ENCODE results near the gene GOT1. TPM values are rescaled to one million over a fixed set of nuclear protein-coding genes. Genes with fewer than 3 reads are reported as not detected.

The GOT1 gene
- total RNA-seq, 1 experiment from 2014 or later: 56.8 TPM

GRCh38 chr10:99427566-99428190 lies 2.7 kb downstream of the GOT1 start (continued):
- no peak for TF ChIP-seq ARID4B (CRISPR knock-in tag; IDR thresholded peaks at IDR 0.05; ENCODE audit: borderline replicate concordance)
- no peak for TF ChIP-seq HMGA2 (CRISPR knock-in tag; IDR thresholded peaks at IDR 0.05)
- no peak for TF ChIP-seq ELF4 (CRISPR knock-in tag; IDR thresholded peaks at IDR 0.05; ENCODE audit: low read depth)
- TF ChIP-seq ZNF423 (CRISPR knock-in tag; IDR thresholded peaks at IDR 0.05): no peak
- no peak for TF ChIP-seq MLX (CRISPR knock-in tag; IDR thresholded peaks at IDR 0.05)
- no peak for TF ChIP-seq ZNF232 (CRISPR knock-in tag; IDR thresholded peaks at IDR 0.05)
- TF ChIP-seq NFYB (CRISPR knock-in tag; conservative IDR thresholded peaks at IDR 0.05; ENCODE audit: low read depth): no peak
- TF ChIP-seq MYBL2 (CRISPR knock-in tag; IDR thresholded peaks at IDR 0.05): no peak
- no peak for TF ChIP-seq ATF2 (CRISPR knock-in tag; IDR thresholded peaks at IDR 0.05; ENCODE audit: borderline replicate concordance, low read depth)
- no peak for TF ChIP-seq TCF7 (CRISPR knock-in tag; IDR thresholded peaks at IDR 0.05; ENCODE audit: low read depth)

- ChIA-PET CTCF (no interaction called here), POLR2A (no interaction called here)
- ATAC-seq (no peak), DNase-seq (ENCODE audit: low spot score) (no peak)
- H3K27ac Mint-ChIP-seq: no peak overlapping the region
- peaks cover 4% of the 10 kb centered on the region; the same call in 1 of the 2 replicates for H3K36me3 Mint-ChIP-seq
- no peaks in the 10 kb centered on the region for H3K9me3 Mint-ChIP-seq
- no peak overlapping the region for H3K4me3 Mint-ChIP-seq
- no peaks in the 10 kb centered on the region for H3K27me3 Mint-ChIP-seq (ENCODE audit: low read depth)
- peaks cover 13% of the 10 kb centered on the region for H3K4me1 Mint-ChIP-seq
- TF ChIP-seq OVOL2 (CRISPR knock-in tag; IDR thresholded peaks at IDR 0.05; ENCODE audit: borderline replicate concordance) (no peak), ATF1 (CRISPR knock-in tag; IDR thresholded peaks at IDR 0.05) (no peak), PREB (CRISPR knock-in tag; IDR thresholded peaks at IDR 0.05; ENCODE audit: borderline replicate concordance) (no peak), ZNF423 (CRISPR knock-in tag; IDR thresholded peaks at IDR 0.05) (no peak), PRRX2 (CRISPR knock-in tag; IDR thresholded peaks at IDR 0.05) (no peak), E2F5 (CRISPR knock-in tag; IDR thresholded peaks at IDR 0.05) (no peak), SP1 (CRISPR knock-in tag; conservative IDR thresholded peaks at IDR 0.05) (no peak), EMX1 (CRISPR knock-in tag; IDR thresholded peaks at IDR 0.05) (no peak), ZNF317 (CRISPR knock-in tag; IDR thresholded peaks at IDR 0.05; ENCODE audit: borderline replicate concordance, low read depth) (no peak), NFYB (CRISPR knock-in tag; conservative IDR thresholded peaks at IDR 0.05; ENCODE audit: low read depth) (no peak), GRHL2 (CRISPR knock-in tag; IDR thresholded peaks at IDR 0.05; ENCODE audit: insufficient replicate concordance, severe bottlenecking) (no peak), CBFB (CRISPR knock-in tag; IDR thresholded peaks at IDR 0.05; ENCODE audit: low read depth) (no peak), ZSCAN18 (CRISPR knock-in tag; IDR thresholded peaks at IDR 0.05) (no peak), NR1H2 (CRISPR knock-in tag; IDR thresholded peaks at IDR 0.05) (no peak), PRDM15 (CRISPR knock-in tag; IDR thresholded peaks at IDR 0.05) (no peak)
Observed at GRCh38 chr10:99426689-99427088, 3.7 kb downstream of the GOT1 start.
